CD4-positive, CD25-positive, alpha-beta regulatory T cell (primary cell): Measurements from ENCODE around the gene PREX1. TPM values are rescaled to one million over a fixed set of nuclear protein-coding genes. Genes with fewer than 3 reads are reported as not detected.

Experiments
- ATAC-seq, 2 donors: fragments of 150-1000 bp; cut with Tn5 transposase; one replicate each; pipeline ENCODE4 v1.10.0; 2021; ENCODE audit warnings: low read depth in 2 of 2, moderate number of reproducible peaks in 2 of 2, moderate library complexity in 1 of 2
- DNase-seq, 3 donors: peaks; one replicate each; pipeline versions ENCODE4 v3.0.0 to v3.0.0-alpha.2; 2012 to 2022; ENCODE audit warnings: mixed read lengths in 1 of 3
- H3K27ac ChIP-seq: one replicate; pipeline ENCODE4 v1.7.0; 2013; ENCODE audit warnings: mild to moderate bottlenecking, low read length; ENCODE audit not compliant: insufficient read depth, poor library complexity, severe bottlenecking
- H3K27me3 ChIP-seq: one replicate; pipeline ENCODE4 v1.7.0; 2013; ENCODE audit warnings: low read length; ENCODE audit not compliant: control insufficient read depth, insufficient read depth
- H3K36me3 ChIP-seq: one replicate; pipeline ENCODE4 v1.7.0; 2013; ENCODE audit warnings: mild to moderate bottlenecking, low read length, moderate library complexity; ENCODE audit not compliant: control insufficient read depth, insufficient read depth
- H3K4me1 ChIP-seq: 2 replicates; pipeline ENCODE4 v1.7.0; 2013; ENCODE audit warnings: mild to moderate bottlenecking, low read length; ENCODE audit not compliant: insufficient read depth, control insufficient read depth, poor library complexity, severe bottlenecking
- H3K4me3 ChIP-seq: one replicate; pipeline ENCODE4 v1.7.0; 2013; ENCODE audit warnings: low read depth, mild to moderate bottlenecking, low read length, moderate library complexity
- H3K9me3 ChIP-seq, 2 experiments: 1 replicate in 1 of 2; 2 replicates in 1 of 2; pipeline ENCODE4 v1.7.0; 2013; ENCODE audit warnings: low read length in 2 of 2, mild to moderate bottlenecking in 1 of 2, moderate library complexity in 1 of 2; ENCODE audit not compliant: control insufficient read depth in 2 of 2
- H3K27ac Mint-ChIP-seq, 3 donors: one replicate each; pipeline ENCODE4 v1.8.0; 2020 to 2022; ENCODE audit warnings: mild to moderate bottlenecking in 3 of 3, mixed read lengths in 3 of 3, moderate library complexity in 2 of 3
- H3K27me3 Mint-ChIP-seq: one replicate; pipeline ENCODE4 v1.8.0; 2022; ENCODE audit warnings: mild to moderate bottlenecking, mixed read lengths
- H3K36me3 Mint-ChIP-seq: one replicate; pipeline ENCODE4 v1.8.0; 2020; ENCODE audit warnings: mixed read lengths
- H3K4me1 Mint-ChIP-seq, 4 donors: one replicate each; pipeline ENCODE4 v1.8.0; 2020 to 2022; ENCODE audit warnings: mixed read lengths in 4 of 4, mild to moderate bottlenecking in 1 of 4
- H3K4me3 Mint-ChIP-seq, 4 donors: one replicate each; pipeline ENCODE4 v1.8.0; 2020 to 2022; ENCODE audit warnings: mild to moderate bottlenecking in 4 of 4, mixed read lengths in 4 of 4, moderate library complexity in 3 of 4
- H3K9me3 Mint-ChIP-seq, 7 donors: one replicate each; pipeline ENCODE4 v1.8.0; 2020 to 2022; ENCODE audit warnings: mixed read lengths in 7 of 7, mild to moderate bottlenecking in 3 of 7, moderate library complexity in 2 of 7
- polyA plus RNA-seq, 4 donors: library from polyadenylated mRNA; unstranded; fragments of 300-500 nt; fragmentation: Illumina TruSeq; gene quantifications; one replicate each; pipeline ENCODE4 v1.2.3, GENCODE V29; 2021
- total RNA-seq: library from RNA; stranded (reverse); gene quantifications from one replicate; pipeline ENCODE4 v1.2.3, GENCODE V29; 2022

Gene PREX1
- total and polyA plus RNA-seq, 5 donors from 2014 or later: 40.8 to 264 (median 57.0) TPM

DNA sequence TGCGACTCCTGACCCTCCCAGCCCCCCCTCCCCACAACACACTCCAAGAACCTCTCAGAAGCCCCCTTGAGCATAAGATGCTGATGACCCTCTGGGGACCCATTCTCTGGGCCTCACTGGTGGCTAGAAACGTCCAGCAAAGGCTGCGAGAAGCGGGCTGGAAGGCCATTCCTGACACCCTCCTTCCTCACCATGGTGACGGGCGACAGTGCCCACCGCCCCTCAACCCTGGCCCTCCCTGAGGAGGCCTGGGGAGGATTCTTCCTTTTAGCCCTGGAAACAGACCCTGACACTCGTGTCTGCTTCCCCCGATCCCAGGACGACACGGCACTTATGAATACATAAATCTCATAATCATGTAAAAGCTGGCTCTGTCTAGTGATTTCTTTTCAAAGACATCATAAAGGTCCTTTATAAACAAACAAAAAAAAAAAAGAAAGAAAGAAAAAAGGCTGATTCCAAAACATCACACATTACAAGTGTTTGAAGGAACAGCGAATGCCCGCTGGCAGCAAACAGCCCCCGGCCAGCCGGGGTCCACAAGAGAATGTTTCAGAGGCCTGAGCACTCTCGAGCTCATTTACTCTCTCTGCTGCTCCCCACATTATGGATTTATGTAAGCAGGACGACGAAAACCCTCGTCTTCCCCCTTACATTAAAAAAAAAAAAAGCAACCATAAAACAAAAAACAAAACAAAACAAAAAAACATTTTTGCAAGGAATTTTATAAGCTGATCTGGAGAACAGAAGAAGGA, 40.7 kb downstream of the PREX1 start:
- H3K27me3 ChIP-seq: no peaks in the 10 kb centered on the region
- Mint-ChIP-seq H3K4me1 (peaks cover 40 to 71% (median 57%) of the 10 kb centered on the region in 4 donors), H3K9me3 (peaks cover 0 to 1% (median 0%) of the 10 kb centered on the region in 7 donors), H3K27me3 (no peaks in the 10 kb centered on the region), H3K27ac (peak overlapping the region; percentile 70 to 85 (median 85)), H3K36me3 (peaks cover 12% of the 10 kb centered on the region), H3K4me3 (peak overlapping the region; percentile 1 to 73 (median 53))
- peaks cover 28% of the 10 kb centered on the region for H3K36me3 ChIP-seq
- H3K4me3 ChIP-seq: no peak overlapping the region
- H3K4me1 ChIP-seq: peaks cover 81% of the 10 kb centered on the region
- ATAC-seq (no peak), DNase-seq (no peak)
- H3K9me3 ChIP-seq: no peaks in the 10 kb centered on the region
- H3K27ac ChIP-seq: no peak overlapping the region

DNA sequence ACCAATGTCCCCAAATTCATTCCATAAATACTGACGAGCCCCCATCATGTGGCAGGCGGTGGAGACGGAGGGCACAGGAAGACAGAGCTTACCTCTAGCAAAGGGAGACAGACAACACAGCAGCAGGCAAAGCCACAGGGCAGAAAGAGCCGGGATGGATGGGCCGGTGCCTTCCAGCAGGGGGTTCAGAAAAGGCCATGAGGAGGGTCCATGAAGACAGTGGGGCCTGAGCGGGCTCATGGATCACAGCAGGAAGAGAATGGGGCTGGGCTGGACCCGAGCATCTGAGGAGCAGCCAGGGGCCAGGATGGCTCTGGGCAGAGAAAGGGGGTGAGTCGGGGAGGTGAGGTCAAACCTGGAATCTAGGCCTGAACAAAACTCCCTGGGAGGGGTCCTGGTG, 42.0 kb downstream of the PREX1 start:
- Mint-ChIP-seq H3K4me3 (peak overlapping the region in 3 of 4 donors; percentile 27 to 65 (median 63)), H3K4me1 (peaks cover 36 to 66% (median 49%) of the 10 kb centered on the region in 4 donors), H3K27me3 (no peaks in the 10 kb centered on the region), H3K27ac (peak overlapping the region; percentile 61 to 83 (median 83)), H3K36me3 (peaks cover 15% of the 10 kb centered on the region), H3K9me3 (peaks cover 0 to 1% (median 0%) of the 10 kb centered on the region in 7 donors)
- Histone ChIP-seq H3K4me3 (no peak overlapping the region), H3K36me3 (peaks cover 28% of the 10 kb centered on the region), H3K27me3 (no peaks in the 10 kb centered on the region), H3K9me3 (no peaks in the 10 kb centered on the region), H3K4me1 (peaks cover 82% of the 10 kb centered on the region), H3K27ac (peak overlapping the region; percentile 41)
- ATAC-seq (no peak), DNase-seq (no peak)

DNA sequence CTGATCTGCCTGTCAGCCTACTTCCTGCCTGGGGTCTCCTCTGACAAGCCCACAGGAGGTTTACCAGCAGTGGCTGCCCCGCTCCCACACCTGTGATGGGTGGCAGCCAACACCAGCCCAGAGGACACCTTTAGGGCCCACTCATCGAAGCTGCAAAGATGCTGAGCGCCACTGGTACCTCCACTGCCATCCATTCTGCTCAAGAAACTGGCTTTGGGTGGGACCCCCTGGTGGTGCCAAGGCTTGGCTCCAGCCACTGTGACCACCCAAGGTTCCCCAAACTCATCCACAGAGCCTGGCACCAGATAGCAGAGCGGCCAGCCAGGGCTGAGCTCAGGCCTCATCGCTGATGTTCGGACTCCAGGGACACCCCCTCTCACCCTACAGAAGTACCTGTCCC, 42.5 kb downstream of the PREX1 start:
- Histone ChIP-seq H3K9me3 (no peaks in the 10 kb centered on the region), H3K36me3 (peaks cover 28% of the 10 kb centered on the region), H3K27me3 (no peaks in the 10 kb centered on the region), H3K4me1 (peaks cover 78% of the 10 kb centered on the region), H3K27ac (peak overlapping the region; percentile 41), H3K4me3 (no peak overlapping the region)
- Mint-ChIP-seq H3K27me3 (no peaks in the 10 kb centered on the region), H3K4me1 (peaks cover 34 to 65% (median 45%) of the 10 kb centered on the region in 4 donors), H3K36me3 (peaks cover 18% of the 10 kb centered on the region), H3K9me3 (peaks cover 0 to 1% (median 0%) of the 10 kb centered on the region in 7 donors), H3K27ac (peak overlapping the region in 1 of 3 donors; percentile 83), H3K4me3 (peak overlapping the region in 2 of 4 donors; percentile 65 to 75)
- DNase-seq (no peak), ATAC-seq (no peak)

DNA sequence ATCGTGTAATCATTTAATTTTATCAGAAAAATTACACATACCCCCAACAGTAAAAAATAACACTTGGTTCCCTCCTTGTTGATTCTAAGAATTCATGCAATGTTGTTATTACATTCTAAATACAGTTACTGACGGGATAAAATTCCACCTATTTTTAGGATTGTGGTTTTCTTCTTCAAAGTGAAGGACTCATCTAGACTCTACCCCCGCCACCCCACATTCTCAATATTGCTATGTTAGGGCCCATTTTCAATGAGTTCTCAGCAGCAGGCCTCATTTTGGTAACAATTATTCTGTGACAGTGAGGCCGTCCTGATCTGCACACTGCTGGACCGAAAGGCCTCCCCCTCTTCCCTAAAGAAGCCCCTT, 43.5 kb downstream of the PREX1 start:
- DNase-seq (no peak), ATAC-seq (no peak)
- Mint-ChIP-seq H3K27me3 (no peaks in the 10 kb centered on the region), H3K4me1 (peaks cover 24 to 64% (median 41%) of the 10 kb centered on the region in 4 donors), H3K4me3 (no peak overlapping the region), H3K9me3 (peaks cover 0 to 5% (median 0%) of the 10 kb centered on the region in 7 donors), H3K27ac (no peak overlapping the region), H3K36me3 (peaks cover 27% of the 10 kb centered on the region)
- Histone ChIP-seq H3K27ac (peak overlapping the region; percentile 52), H3K27me3 (no peaks in the 10 kb centered on the region), H3K36me3 (peaks cover 33% of the 10 kb centered on the region), H3K4me1 (peaks cover 69% of the 10 kb centered on the region), H3K4me3 (peak overlapping the region; percentile 57), H3K9me3 (no peaks in the 10 kb centered on the region)

DNA sequence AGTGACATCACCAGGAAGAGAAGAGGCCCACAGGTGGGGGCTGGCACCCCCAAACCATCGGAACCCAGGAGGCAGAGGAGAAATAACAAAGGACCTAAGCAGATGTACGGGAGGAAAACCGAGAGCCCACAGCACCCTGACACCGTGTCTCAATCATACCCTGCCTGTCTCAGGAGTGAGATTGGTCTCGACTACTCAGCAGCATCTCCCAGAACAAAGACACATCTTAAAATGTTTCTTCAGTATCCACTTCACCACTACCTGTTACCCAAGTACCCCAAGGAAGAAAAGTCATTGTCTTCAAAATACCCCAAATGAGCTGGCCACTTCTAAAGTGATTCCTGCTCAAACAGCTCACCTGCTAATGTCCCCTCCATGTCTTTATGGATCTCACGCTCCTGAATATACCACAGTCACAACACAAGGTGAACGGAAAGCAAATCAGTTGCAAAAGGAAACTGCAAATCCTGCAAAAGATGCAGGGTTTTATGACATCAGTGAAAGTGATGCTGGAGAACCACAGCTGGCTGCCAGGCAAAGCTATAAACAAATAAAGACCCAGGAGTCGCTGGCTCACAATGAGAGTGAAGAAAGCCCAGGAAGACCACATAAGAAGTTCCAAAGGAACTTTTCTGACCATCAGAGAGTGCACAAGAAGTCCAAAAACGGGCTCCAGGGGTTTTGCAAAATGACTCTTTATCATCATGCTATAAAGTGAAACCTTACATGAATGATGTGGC, 44.1 kb downstream of the PREX1 start:
- no peaks in the 10 kb centered on the region for H3K27me3 Mint-ChIP-seq
- H3K4me3 Mint-ChIP-seq: no peak overlapping the region
- peaks cover 21 to 61% (median 41%) of the 10 kb centered on the region in 4 donors for H3K4me1 Mint-ChIP-seq
- Histone ChIP-seq H3K36me3 (peaks cover 33% of the 10 kb centered on the region), H3K27ac (peak overlapping the region; percentile 52), H3K4me1 (peaks cover 66% of the 10 kb centered on the region), H3K9me3 (no peaks in the 10 kb centered on the region), H3K4me3 (peak overlapping the region; percentile 57), H3K27me3 (no peaks in the 10 kb centered on the region)
- no peak for DNase-seq
- peak in 1 of 2 donors; percentile 29 for ATAC-seq
- H3K9me3 Mint-ChIP-seq: peaks cover 0 to 5% (median 0%) of the 10 kb centered on the region in 7 donors
- H3K36me3 Mint-ChIP-seq: peaks cover 27% of the 10 kb centered on the region
- H3K27ac Mint-ChIP-seq: no peak overlapping the region

DNA sequence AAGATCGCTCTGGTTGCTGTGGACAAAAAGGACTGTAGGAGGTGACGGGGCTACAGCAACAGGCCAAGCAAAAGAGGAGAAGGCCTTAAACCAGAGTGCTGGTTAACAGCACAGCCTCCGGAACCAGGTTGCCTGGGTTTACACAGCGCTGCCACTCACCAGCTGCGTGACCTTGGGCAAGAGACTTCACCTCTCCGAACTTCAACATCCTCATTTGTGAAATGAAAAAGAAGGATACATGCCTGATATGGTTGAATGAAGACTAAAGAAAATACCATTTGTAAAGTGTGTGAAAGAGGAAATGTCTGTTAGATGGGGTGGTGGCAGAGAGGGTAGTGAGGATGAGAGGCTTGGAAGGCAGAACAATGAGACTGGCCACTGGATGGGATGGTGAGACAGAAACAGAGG, 44.9 kb downstream of the PREX1 start:
- H3K4me3 ChIP-seq: peak overlapping the region; percentile 31
- no peaks in the 10 kb centered on the region for H3K9me3 ChIP-seq
- peaks cover 58% of the 10 kb centered on the region for H3K4me1 ChIP-seq
- Mint-ChIP-seq H3K9me3 (peaks cover 0 to 5% (median 0%) of the 10 kb centered on the region in 7 donors), H3K4me1 (peaks cover 20 to 55% (median 38%) of the 10 kb centered on the region in 4 donors), H3K27me3 (no peaks in the 10 kb centered on the region), H3K27ac (no peak overlapping the region), H3K36me3 (peaks cover 25% of the 10 kb centered on the region), H3K4me3 (no peak overlapping the region)
- H3K27ac ChIP-seq: peak overlapping the region; percentile 52
- H3K27me3 ChIP-seq: no peaks in the 10 kb centered on the region
- peaks cover 34% of the 10 kb centered on the region for H3K36me3 ChIP-seq
- ATAC-seq (no peak), DNase-seq (no peak)

DNA sequence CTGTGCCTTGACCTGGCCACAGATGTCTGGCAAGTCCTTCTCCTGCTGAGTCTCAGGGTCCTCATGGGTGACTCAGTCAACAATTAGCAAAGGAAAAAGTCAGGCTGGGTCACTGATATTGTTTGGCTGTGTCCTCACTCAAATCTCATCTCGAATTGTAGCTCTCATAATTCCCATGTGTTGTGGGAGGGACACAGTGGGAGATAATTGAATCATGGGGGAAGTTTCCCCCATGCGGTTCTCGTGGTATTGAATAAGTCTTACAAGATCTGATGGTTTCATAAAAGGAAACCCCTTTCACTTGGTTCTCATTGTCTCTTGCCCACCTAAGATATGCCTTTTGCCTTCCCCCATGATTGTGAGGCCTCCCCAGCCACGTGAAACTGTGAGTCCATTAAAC, 45.7 kb downstream of the PREX1 start:
- Mint-ChIP-seq H3K4me1 (peaks cover 15 to 51% (median 35%) of the 10 kb centered on the region in 4 donors), H3K9me3 (peaks cover 0 to 5% (median 0%) of the 10 kb centered on the region in 7 donors), H3K27ac (peak overlapping the region in 1 of 3 donors; percentile 85)

More for the DNA sequence above, 45.7 kb downstream of the PREX1 start:
- no peaks in the 10 kb centered on the region for H3K27me3 Mint-ChIP-seq
- Histone ChIP-seq H3K36me3 (peaks cover 32% of the 10 kb centered on the region), H3K4me1 (peaks cover 59% of the 10 kb centered on the region), H3K9me3 (no peaks in the 10 kb centered on the region), H3K27ac (peak overlapping the region; percentile 37), H3K27me3 (no peaks in the 10 kb centered on the region), H3K4me3 (no peak overlapping the region)
- no peak overlapping the region for H3K4me3 Mint-ChIP-seq
- peaks cover 25% of the 10 kb centered on the region for H3K36me3 Mint-ChIP-seq
- no peak for ATAC-seq
- DNase-seq: no peak
